Type B pancreatic cell (in vitro differentiated cells): ENCODE measurements around the gene DNAJC5. TPM values are rescaled to one million over a fixed set of nuclear protein-coding genes. Genes with fewer than 3 reads are reported as not detected.

Source experiments
- DNase-seq: peaks from one replicate; pipeline ENCODE4 v3.0.0; 2021; ENCODE audit warnings: mixed read lengths; ENCODE audit not compliant: unreplicated experiment; ENCODE audit errors: extremely low spot score
- H3K27ac Mint-ChIP-seq: 2 replicates; pipeline ENCODE4 v1.8.0; 2021; ENCODE audit warnings: mild to moderate bottlenecking, mixed read lengths
- H3K27me3 Mint-ChIP-seq: 2 replicates; pipeline ENCODE4 v1.8.0; 2021; ENCODE audit warnings: mixed read lengths
- H3K36me3 Mint-ChIP-seq: 2 replicates; pipeline ENCODE4 v1.8.0; 2021; ENCODE audit warnings: mixed read lengths
- H3K4me1 Mint-ChIP-seq: one replicate; pipeline ENCODE4 v1.8.0; 2021; ENCODE audit warnings: mixed read lengths; ENCODE audit not compliant: unreplicated experiment
- H3K4me3 Mint-ChIP-seq: 2 replicates; pipeline ENCODE4 v1.8.0; 2021; ENCODE audit warnings: mild to moderate bottlenecking, mixed read lengths
- H3K9me3 Mint-ChIP-seq: 2 replicates; pipeline ENCODE4 v1.8.0; 2021; ENCODE audit warnings: mixed read lengths
- CTCF ChIP-seq: fragments of 200-600 bp; sonication (generic); conservative IDR thresholded peaks from 2 replicates; pipeline ENCODE4 v1.5.0; 2021; ENCODE audit warnings: antibody characterized with exemption, mild to moderate bottlenecking
- total RNA-seq: library from RNA; stranded (reverse); gene quantifications from 2 replicates; pipeline ENCODE4 v1.2.1, GENCODE V29; 2021; ENCODE audit warnings: low replicate concordance

The DNAJC5 gene
- total RNA-seq, 1 donor from 2014 or later = 44.1 TPM

GRCh38 chr20:63967330-63968135 lies 72.6 kb downstream of the DNAJC5 start:
- Mint-ChIP-seq H3K27ac (no peak overlapping the region), H3K36me3 (no peaks in the 10 kb centered on the region), H3K4me1 (no peaks in the 10 kb centered on the region), H3K4me3 (peak overlapping the region; percentile 51), H3K27me3 (no peaks in the 10 kb centered on the region), H3K9me3 (no peaks in the 10 kb centered on the region)
- DNase-seq = no peak
- TF ChIP-seq CTCF = no peak

- no peaks in the 10 kb centered on the region for H3K27me3 Mint-ChIP-seq
- H3K9me3 Mint-ChIP-seq = no peaks in the 10 kb centered on the region
- DNase-seq = no peak
- TF ChIP-seq CTCF = no peak
- peak overlapping the region; percentile 83 for H3K4me3 Mint-ChIP-seq
- no peaks in the 10 kb centered on the region for H3K4me1 Mint-ChIP-seq
- H3K27ac Mint-ChIP-seq = no peak overlapping the region
- H3K36me3 Mint-ChIP-seq = no peaks in the 10 kb centered on the region
Measured at GRCh38 chr20:63968136-63968927, 73.4 kb downstream of the DNAJC5 start.

GRCh38 chr20:63968928-63969760 lies 74.2 kb downstream of the DNAJC5 start:
- no peak overlapping the region for H3K27ac Mint-ChIP-seq
- TF ChIP-seq CTCF = no peak
- H3K4me1 Mint-ChIP-seq = peaks cover 4% of the 10 kb centered on the region
- H3K36me3 Mint-ChIP-seq = no peaks in the 10 kb centered on the region
- peak overlapping the region; percentile 83 for H3K4me3 Mint-ChIP-seq
- H3K9me3 Mint-ChIP-seq = no peaks in the 10 kb centered on the region
- DNase-seq = no peak
- H3K27me3 Mint-ChIP-seq = no peaks in the 10 kb centered on the region

- no peak within 1 kb of the TSS for H3K27ac Mint-ChIP-seq
- H3K4me1 Mint-ChIP-seq = peaks cover 4% of the 10 kb centered on the region
- TF ChIP-seq CTCF = no peak
- no peaks in the 10 kb centered on the region for H3K27me3 Mint-ChIP-seq
- no peaks in the 10 kb centered on the region for H3K36me3 Mint-ChIP-seq
- no peaks in the 10 kb centered on the region for H3K9me3 Mint-ChIP-seq
- DNase-seq = peak; percentile 81
- H3K4me3 Mint-ChIP-seq = peak within 1 kb of the TSS; percentile 83
Measured at GRCh38 chr20:63969838-63970713, 75.2 kb downstream of the DNAJC5 start, which contains the start of gene ZNF512B. ZNF512B (minus strand) TSS chr20:63969930; CDS start chr20:63967950, 1,980 bp downstream.
